Fibroblast of skin of right quadriceps (primary cell): ENCODE data around the gene KCNH5.

Experiments
- DNase-seq: peaks from one replicate; pipeline ENCODE4 v3.0.0-alpha.2; 2013

Gene KCNH5

GRCh38 chr14:62994096-62994495 lies 51.2 kb downstream of the KCNH5 start:
- no peak for DNase-seq

GRCh38 chr14:62988967-62989366 lies 56.3 kb downstream of the KCNH5 start:
- peak; percentile 10 for DNase-seq

GRCh38 chr14:62983821-62984220 lies 61.4 kb downstream of the KCNH5 start:
- no peak for DNase-seq

GRCh38 chr14:62980693-62981092 lies 64.6 kb downstream of the KCNH5 start:
- DNase-seq = no peak

- DNase-seq = peak; percentile 92
These were observed 87.7 kb downstream of the KCNH5 start for GRCh38 chr14:62957562-62957961.

- peak; percentile 30 for DNase-seq
These were observed 88.8 kb downstream of the KCNH5 start for GRCh38 chr14:62956413-62956812.

GRCh38 chr14:62954165-62954564 lies 91.1 kb downstream of the KCNH5 start:
- DNase-seq = no peak

- no peak for DNase-seq
These were observed 93.0 kb downstream of the KCNH5 start for GRCh38 chr14:62952226-62952625.

GRCh38 chr14:62947301-62947700 lies 98.0 kb downstream of the KCNH5 start:
- no peak for DNase-seq

GRCh38 chr14:62946221-62946620 lies 99.0 kb downstream of the KCNH5 start:
- DNase-seq = no peak

- peak; percentile 33 for DNase-seq
These were observed 102.1 kb downstream of the KCNH5 start for GRCh38 chr14:62943202-62943601.

GRCh38 chr14:62939970-62940369 lies 105.3 kb downstream of the KCNH5 start:
- DNase-seq = no peak

- no peak for DNase-seq
These were observed 106.5 kb downstream of the KCNH5 start for GRCh38 chr14:62938778-62939177.

GRCh38 chr14:62934439-62934838 lies 110.8 kb downstream of the KCNH5 start:
- no peak for DNase-seq

GRCh38 chr14:62921466-62921865 lies 123.8 kb downstream of the KCNH5 start:
- no peak for DNase-seq

- DNase-seq = no peak
These were observed 128.7 kb downstream of the KCNH5 start for GRCh38 chr14:62916551-62916950.

- DNase-seq = no peak
These were observed 130.4 kb downstream of the KCNH5 start for GRCh38 chr14:62914873-62915272.

GRCh38 chr14:62914025-62914424 lies 131.2 kb downstream of the KCNH5 start:
- peak; percentile 41 for DNase-seq

GRCh38 chr14:62908506-62908905 lies 136.8 kb downstream of the KCNH5 start:
- no peak for DNase-seq

- DNase-seq = no peak
These were observed 139.7 kb downstream of the KCNH5 start for GRCh38 chr14:62905566-62905965.

- no peak for DNase-seq
These were observed 147.5 kb downstream of the KCNH5 start for GRCh38 chr14:62897771-62898170.

GRCh38 chr14:62896932-62897456 lies 148.3 kb downstream of the KCNH5 start:
- no peak for DNase-seq

- DNase-seq = no peak
These were observed 150.5 kb downstream of the KCNH5 start for GRCh38 chr14:62894736-62895135.

- no peak for DNase-seq
These were observed 155.9 kb downstream of the KCNH5 start for GRCh38 chr14:62889364-62889763.

GRCh38 chr14:62886461-62886860 lies 158.8 kb downstream of the KCNH5 start:
- DNase-seq = no peak

GRCh38 chr14:62885451-62885850 lies 159.8 kb downstream of the KCNH5 start:
- no peak for DNase-seq
